Neural crest cell (in vitro differentiated cells): Measurements from ENCODE around the gene COL18A1. TPM values are rescaled to one million over a fixed set of nuclear protein-coding genes. Genes with fewer than 3 reads are reported as not detected.
"Not testable (repeated sequence)": the region's sequence is repeated elsewhere in the genome, so short reads cannot be mapped to it uniquely, and the experiment has no call there.

ENCODE experiments used
- DNase-seq: peaks from one replicate; pipeline ENCODE4 v3.0.0; 2021; ENCODE audit warnings: low read depth, mixed read lengths, low spot score
- H3K27ac Mint-ChIP-seq: one replicate; pipeline ENCODE4 v1.8.0; 2021; ENCODE audit warnings: mild to moderate bottlenecking, mixed read lengths; ENCODE audit not compliant: unreplicated experiment
- H3K27me3 Mint-ChIP-seq: 2 replicates; pipeline ENCODE4 v1.8.0; 2021; ENCODE audit warnings: low read depth, mild to moderate bottlenecking, mixed read lengths
- H3K36me3 Mint-ChIP-seq: 2 replicates; pipeline ENCODE4 v1.8.0; 2021; ENCODE audit warnings: low read depth, mild to moderate bottlenecking, mixed read lengths
- H3K4me1 Mint-ChIP-seq: 2 replicates; pipeline ENCODE4 v1.8.0; 2021; ENCODE audit warnings: mixed read lengths
- H3K4me3 Mint-ChIP-seq: one replicate; pipeline ENCODE4 v1.8.0; 2021; ENCODE audit warnings: mild to moderate bottlenecking, mixed read lengths
- H3K9me3 Mint-ChIP-seq: 2 replicates; pipeline ENCODE4 v1.8.0; 2021; ENCODE audit warnings: mixed read lengths
- CTCF ChIP-seq: fragments of 200-600 bp; sonication (generic); conservative IDR thresholded peaks from 2 replicates; pipeline ENCODE4 v1.5.0; 2021; ENCODE audit warnings: antibody characterized with exemption, mild to moderate bottlenecking
- total RNA-seq: library from RNA; stranded (reverse); gene quantifications from 2 replicates; pipeline ENCODE4 v1.2.1, GENCODE V29; 2021

Gene COL18A1
- total RNA-seq, 1 donor from 2014 or later, result 19.2 TPM

GRCh38 chr21:45366476-45366875 lies 38.5 kb upstream of the COL18A1 start:
- no peak overlapping the region for H3K27ac Mint-ChIP-seq
- H3K27me3 Mint-ChIP-seq, result peaks cover 32% of the 10 kb centered on the region

GRCh38 chr21:45366931-45367401 lies 38.0 kb upstream of the COL18A1 start:
- DNase-seq, result no peak
- peaks cover 15% of the 10 kb centered on the region for H3K4me1 Mint-ChIP-seq
- peaks cover 28% of the 10 kb centered on the region for H3K27me3 Mint-ChIP-seq
- no peaks in the 10 kb centered on the region for H3K36me3 Mint-ChIP-seq
- no peak for TF ChIP-seq CTCF
- no peak overlapping the region for H3K4me3 Mint-ChIP-seq
- H3K27ac Mint-ChIP-seq, result no peak overlapping the region
- H3K9me3 Mint-ChIP-seq, result no peaks in the 10 kb centered on the region

More at GRCh38 chr21:45366476-45366875, 38.5 kb upstream of the COL18A1 start:
- no peak for DNase-seq
- Mint-ChIP-seq H3K9me3 (no peaks in the 10 kb centered on the region), H3K4me3 (no peak overlapping the region), H3K36me3 (no peaks in the 10 kb centered on the region), H3K4me1 (peaks cover 15% of the 10 kb centered on the region)
- TF ChIP-seq CTCF, result no peak

GRCh38 chr21:45367402-45368351 lies 37.3 kb upstream of the COL18A1 start:
- H3K4me1 Mint-ChIP-seq, result peaks cover 15% of the 10 kb centered on the region
- H3K4me3 Mint-ChIP-seq, result no peak overlapping the region
- no peak for TF ChIP-seq CTCF
- no peak for DNase-seq
- H3K9me3 Mint-ChIP-seq, result no peaks in the 10 kb centered on the region
- H3K27ac Mint-ChIP-seq, result no peak overlapping the region
- H3K36me3 Mint-ChIP-seq, result no peaks in the 10 kb centered on the region
- H3K27me3 Mint-ChIP-seq, result peaks cover 28% of the 10 kb centered on the region

- H3K4me3 Mint-ChIP-seq, H3K9me3 Mint-ChIP-seq, H3K27ac Mint-ChIP-seq, DNase-seq, H3K36me3 Mint-ChIP-seq: not testable (repeated sequence)
- peaks cover 12% of the 10 kb centered on the region for H3K4me1 Mint-ChIP-seq
- H3K27me3 Mint-ChIP-seq, result peaks cover 18% of the 10 kb centered on the region
Observed at GRCh38 chr21:45369018-45369417, 35.9 kb upstream of the COL18A1 start.

- Mint-ChIP-seq H3K9me3 (no peaks in the 10 kb centered on the region), H3K27ac (no peak overlapping the region), H3K36me3 (no peaks in the 10 kb centered on the region), H3K4me1 (peaks cover 5% of the 10 kb centered on the region), H3K4me3 (no peak overlapping the region), H3K27me3 (peaks cover 13% of the 10 kb centered on the region)
- DNase-seq, result no peak
- TF ChIP-seq CTCF, result no peak
Observed at GRCh38 chr21:45370575-45370974, 34.4 kb upstream of the COL18A1 start.

GRCh38 chr21:45371081-45371480 lies 33.9 kb upstream of the COL18A1 start:
- peaks cover 10% of the 10 kb centered on the region for H3K27me3 Mint-ChIP-seq
- DNase-seq, result no peak
- no peaks in the 10 kb centered on the region for H3K36me3 Mint-ChIP-seq
- H3K4me1 Mint-ChIP-seq, result peaks cover 5% of the 10 kb centered on the region
- no peaks in the 10 kb centered on the region for H3K9me3 Mint-ChIP-seq
- TF ChIP-seq CTCF, result no peak
- no peak overlapping the region for H3K4me3 Mint-ChIP-seq
- H3K27ac Mint-ChIP-seq, result no peak overlapping the region
